ENCODE results near the gene ZNF286A.
"Not testable (repeated sequence)": the region's sequence is repeated elsewhere in the genome, so short reads cannot be mapped to it uniquely, and the experiment has no call there.

The ZNF286A gene

DNA sequence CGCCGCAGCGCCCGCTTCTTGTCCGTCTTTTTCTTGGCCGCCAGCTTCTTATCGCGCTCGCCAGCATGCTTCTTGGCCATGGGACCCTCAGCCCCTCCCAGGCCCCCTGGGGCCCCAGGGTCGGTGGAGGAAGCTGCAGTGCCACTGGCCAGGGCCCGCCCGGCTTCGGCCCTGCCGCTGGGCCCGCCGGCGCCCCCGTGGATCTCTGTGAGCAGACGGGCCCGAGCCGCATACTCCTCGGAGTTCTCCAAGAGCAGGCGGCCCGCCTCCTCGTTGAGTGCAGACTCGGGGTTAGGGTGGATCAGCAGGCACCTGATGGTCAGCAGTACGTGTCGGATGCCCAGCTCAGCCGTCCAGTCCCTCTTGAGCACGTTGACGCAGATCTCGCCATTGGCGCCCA, 4.7 kb downstream of the ZNF286A start:
- not testable (repeated sequence) for DNase-seq

DNA sequence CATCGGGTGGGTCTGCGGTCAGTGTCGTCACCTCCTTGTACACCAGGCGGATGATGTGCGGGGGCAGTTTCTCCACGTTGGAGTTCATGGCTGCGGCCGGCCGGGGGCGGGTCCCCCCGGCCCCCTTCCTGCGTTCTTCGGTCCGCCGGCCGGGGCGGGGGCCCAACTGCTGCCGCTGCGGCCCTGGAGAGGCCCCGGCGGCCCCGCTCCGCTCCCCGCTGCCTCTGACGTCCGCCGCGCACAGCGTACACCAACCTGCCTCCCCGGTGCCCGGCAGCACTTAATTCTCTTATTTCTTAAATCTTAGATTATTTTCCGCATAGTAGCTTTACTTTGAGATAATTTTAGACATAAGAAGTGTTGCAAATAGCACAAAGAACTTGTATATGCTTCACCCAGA, 5.3 kb downstream of the ZNF286A start:
- not testable (repeated sequence) for DNase-seq

DNA sequence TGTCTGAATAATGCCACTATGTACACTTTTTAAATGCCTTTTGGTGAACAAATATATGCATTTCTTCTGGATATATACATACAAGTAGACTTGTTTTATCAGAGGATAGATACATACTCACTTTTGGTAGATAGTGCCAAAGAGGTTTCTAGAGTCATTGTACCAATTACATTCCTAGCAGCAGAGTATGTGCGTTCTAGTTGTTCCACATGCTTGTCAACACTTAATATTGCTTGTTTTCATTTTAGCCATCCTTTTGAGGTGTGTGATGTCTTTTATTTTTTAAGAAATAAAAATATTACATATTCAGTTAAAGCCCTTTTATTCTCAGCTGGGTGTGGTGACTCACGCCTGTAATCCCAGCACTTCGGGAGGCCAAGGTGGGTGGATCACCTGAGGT, 9.3 kb downstream of the ZNF286A start:
- not testable (repeated sequence) for DNase-seq

GRCh38 chr17:15716601-15717563, 17.3 kb downstream of the ZNF286A start:
- not testable (repeated sequence) for DNase-seq

DNA sequence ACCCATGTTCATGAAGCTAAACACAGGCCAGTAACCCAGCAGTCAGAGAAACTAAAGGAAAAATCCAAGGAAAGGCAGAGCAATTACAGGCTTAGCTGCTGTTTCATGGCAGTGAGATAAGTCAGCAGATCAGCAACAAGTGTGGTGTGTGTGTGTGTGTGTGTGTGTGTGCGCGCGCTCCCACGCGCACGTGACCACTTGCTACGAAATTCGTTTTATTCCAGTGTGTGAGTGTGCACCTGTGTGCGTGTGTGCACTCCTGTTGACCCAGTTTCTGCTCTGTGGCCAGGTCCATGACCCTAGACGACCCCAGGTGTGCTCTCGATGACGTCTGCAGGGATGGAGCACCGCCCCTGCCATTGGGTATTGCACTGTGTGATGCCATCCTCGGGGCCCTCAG, 31.0 kb downstream of the ZNF286A start:
- not testable (repeated sequence) for DNase-seq

GRCh38 chr17:15731900-15732299, 32.3 kb downstream of the ZNF286A start, which contains the start of gene TBC1D26:
Gene TBC1D26 (plus strand): TSS chr17:15732283. CDS start chr17:15735349, 3,066 bp downstream.
- not testable (repeated sequence) for DNase-seq

- DNase-seq = not testable (repeated sequence)
Observed at GRCh38 chr17:15733174-15733789, 33.7 kb downstream of the ZNF286A start.

- DNase-seq = not testable (repeated sequence)
Observed at GRCh38 chr17:15736578-15736977, 37.0 kb downstream of the ZNF286A start.

DNA sequence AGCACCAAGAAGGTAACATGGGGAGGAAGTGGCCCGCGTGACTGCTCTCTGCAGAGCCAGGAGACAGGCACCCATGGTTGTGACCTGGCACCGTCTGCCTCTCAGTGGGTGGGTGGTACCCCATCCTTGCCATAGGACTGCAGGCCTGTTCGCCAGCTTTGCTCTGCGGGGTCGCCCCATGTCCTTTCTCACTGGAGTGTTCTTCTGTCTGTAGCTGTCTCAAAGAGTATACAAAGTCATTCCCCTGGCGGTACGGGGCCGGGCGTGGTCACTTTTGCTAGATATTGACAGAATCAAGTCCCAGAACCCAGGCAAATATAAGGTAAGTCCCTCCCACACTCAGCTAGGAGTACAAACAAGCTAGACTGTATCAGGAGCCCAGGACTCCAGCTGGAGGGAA, 38.5 kb downstream of the ZNF286A start:
- no peak for DNase-seq

DNA sequence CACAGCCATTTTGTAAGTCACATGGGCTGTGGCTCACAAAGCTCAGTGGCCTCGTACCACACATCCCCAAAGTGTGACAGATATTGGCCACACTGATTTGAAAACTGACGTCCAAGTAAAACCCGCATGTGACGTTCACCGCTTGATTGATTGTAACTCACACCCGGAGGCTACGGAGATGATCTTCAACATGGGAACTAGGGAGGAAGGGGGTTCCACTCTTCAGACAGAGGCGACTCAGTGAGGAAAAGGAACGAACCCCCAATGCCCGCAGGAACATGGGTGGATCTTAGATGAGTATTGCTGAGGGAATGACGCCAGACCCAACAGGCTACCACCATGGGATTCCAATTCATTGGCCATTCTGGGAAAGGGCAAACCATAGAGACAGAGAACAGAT, 39.7 kb downstream of the ZNF286A start:
- DNase-seq = not testable (repeated sequence)

DNA sequence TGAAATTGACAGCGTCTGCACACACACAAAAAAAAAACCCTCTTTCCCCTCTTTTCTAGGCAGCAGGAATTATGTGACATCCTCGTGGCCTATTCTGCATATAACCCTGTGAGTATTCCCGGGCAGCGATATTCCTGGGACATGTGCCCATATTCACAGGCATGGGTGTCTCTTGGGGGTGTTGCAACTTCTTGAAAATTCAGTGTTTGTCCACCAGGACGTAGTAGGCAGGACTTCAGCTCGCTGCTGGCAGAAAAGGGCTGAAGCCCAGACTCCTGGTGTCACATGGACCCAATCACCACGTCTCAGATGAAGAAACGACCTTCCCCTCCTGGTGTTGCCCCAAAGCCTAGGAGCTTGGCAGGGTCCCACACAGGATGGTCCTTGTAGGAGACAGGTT, 40.5 kb downstream of the ZNF286A start:
- DNase-seq = not testable (repeated sequence)

DNA sequence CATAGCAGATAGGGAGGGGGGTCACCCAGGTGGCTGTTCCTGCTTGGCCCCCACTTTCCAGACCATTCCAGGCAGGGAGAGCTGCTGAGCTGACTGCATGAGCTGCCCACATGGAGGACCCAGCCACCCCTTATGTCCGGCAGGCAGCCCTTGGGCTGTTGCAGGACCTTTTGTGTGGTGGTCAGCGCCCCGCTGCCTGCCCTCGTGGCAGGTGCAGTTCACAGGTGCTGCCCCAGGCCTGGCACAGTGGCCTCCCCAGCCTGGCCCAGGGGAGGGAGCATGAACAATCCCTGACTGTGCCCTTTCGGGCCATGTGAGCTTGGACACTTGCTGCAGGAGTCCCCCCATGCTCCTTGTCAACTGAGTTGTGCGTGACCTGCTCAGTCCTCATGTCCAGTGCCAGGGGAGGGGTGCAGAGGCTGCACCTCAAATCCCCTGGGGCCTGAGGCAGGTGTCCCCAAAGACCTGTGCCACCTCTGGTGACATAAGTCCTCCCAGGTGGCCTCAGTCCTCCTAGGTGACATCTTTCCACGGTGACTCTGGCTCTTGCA, 41.1 kb downstream of the ZNF286A start:
- no peak for DNase-seq

DNA sequence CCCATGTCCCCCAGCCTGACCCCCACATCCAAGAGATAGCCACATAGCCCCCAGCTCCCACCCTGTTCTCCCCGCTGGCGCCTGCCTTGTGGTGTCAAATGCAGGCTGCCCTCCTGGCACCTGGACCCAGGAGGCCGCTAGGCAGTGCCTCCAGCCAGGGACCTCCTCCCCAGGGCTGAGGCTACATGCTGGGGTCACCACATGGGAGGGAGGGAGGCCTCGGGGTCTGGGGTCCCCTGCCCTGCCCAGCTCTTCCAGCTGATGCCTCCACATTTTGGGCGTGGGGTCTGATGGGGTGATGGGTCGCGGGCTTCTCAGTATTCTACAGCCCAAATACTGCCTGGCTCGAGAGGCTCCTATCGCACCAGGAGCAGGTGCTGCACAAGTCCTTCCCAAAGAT, 42.1 kb downstream of the ZNF286A start:
- no peak for DNase-seq

- no peak for DNase-seq
Observed at GRCh38 chr17:15742051-15742795, 42.7 kb downstream of the ZNF286A start.

DNA sequence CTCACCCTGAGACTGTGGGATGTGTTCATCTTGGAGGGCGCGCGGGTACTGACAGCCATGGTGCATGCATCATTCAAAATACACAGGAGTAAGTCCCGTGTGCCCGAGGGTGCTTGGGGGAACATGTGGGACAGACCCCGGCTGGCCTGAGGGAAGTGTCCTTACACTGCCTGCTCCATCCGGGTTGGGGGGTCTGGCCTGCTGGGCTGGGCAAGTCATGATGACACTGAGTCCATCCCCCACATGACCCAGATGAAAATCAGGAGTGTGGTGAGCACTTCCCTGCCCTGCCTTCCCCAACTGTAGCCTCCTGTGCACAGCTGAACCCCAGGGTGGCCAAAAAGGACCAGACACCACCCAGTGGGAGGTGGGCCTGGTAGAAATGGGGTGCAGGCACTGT, 43.4 kb downstream of the ZNF286A start:
- DNase-seq = no peak

DNA sequence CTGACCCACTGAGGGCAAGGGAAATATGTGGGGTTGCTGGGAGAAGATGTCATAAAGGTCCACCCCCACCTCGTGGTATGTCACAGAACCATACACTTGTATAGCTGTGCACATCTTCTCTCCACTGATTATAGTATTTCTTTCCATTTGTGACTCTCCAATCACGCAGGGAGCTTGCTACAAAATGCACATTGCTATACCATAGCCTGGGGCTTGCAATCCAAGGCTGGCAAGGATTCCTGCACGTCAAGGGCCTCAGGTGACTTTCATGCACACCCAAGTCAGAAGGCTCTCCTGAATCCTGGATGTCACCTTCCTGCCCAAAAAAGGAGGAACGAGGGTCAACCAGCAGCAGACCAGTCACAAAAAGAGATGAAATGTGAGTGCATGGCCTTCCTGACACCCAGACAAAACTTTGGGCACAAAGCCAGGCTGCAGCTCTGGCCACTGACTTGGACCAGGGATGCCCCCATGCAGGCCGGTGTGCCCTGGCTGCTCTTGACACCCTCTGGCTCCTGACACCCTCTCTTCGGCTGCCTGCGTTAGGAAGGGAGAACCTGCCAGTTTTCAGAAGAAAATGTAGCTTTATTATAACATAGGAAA, 44.6 kb downstream of the ZNF286A start:
- peak; percentile 5 for DNase-seq

DNA sequence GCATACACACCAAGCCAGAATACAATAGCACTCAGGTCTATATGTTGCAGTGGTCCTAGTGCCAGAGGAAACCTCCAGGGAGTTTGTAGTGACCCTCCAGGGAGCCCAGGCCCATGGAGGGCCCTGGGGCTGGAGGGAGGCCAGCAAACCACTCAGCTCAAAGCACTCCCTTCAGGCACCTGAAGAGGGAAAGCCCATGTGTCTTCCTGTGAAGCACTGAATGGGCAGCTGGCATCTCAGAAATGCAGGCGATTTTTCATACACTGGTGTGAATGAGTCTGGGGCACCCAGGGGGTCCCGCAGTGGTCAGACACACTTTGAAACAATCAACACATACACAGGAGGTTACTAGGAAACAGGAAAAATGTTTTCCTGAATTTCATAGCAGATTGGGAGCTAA, 45.3 kb downstream of the ZNF286A start:
- peak; percentile 42 for DNase-seq

- not testable (repeated sequence) for DNase-seq
Observed at GRCh38 chr17:15749403-15749802, 49.9 kb downstream of the ZNF286A start.

GRCh38 chr17:15768865-15769533, 69.4 kb downstream of the ZNF286A start:
- DNase-seq = not testable (repeated sequence)

Measured in NCI-H2029 treated with DMSO at 0.1 percent for 48 hours (cell line).